Adrenal gland (tissue), 5 donors: ENCODE data around the gene CXXC4.

ENCODE experiments used
- CTCF ChIP-seq, 6 experiments: fragments of 450-650 bp in 4 of 6; fragments of 200-600 bp in 2 of 6; sonication (generic) in 1 of 6; IDR thresholded peaks; 1 replicate in 5 of 6; 2 replicates in 1 of 6; pipeline versions ENCODE4 v1.5.1 to v1.8.0; 2016 to 2021; ENCODE audit warnings: antibody characterized with exemption in 6 of 6, mild to moderate bottlenecking in 2 of 6, moderate library complexity in 1 of 6
- POLR2A ChIP-seq, 2 donors: fragments of 450-650 bp; IDR thresholded peaks; one replicate each; pipeline ENCODE4 v1.6.1; 2017; ENCODE audit warnings: antibody characterized with exemption in 2 of 2, mild to moderate bottlenecking in 2 of 2, moderate library complexity in 1 of 2
- donor health status: DM: no; HTN: no; CAD: no.

- no peak for TF ChIP-seq CTCF (IDR thresholded peaks at IDR 0.05)
- no peak for TF ChIP-seq POLR2A (IDR thresholded peaks at IDR 0.05)
These were observed 29.1 kb downstream of the CXXC4 start for GRCh38 chr4:104465619-104466018.
